Right forelimb (tissue), 1 donor: ENCODE measurements around the gene TMEM244.
"Not testable (repeated sequence)": the region's sequence is repeated elsewhere in the genome, so short reads cannot be mapped to it uniquely, and the experiment has no call there.

Experiments
- DNase-seq: peaks from one replicate; pipeline ENCODE4 v3.0.0-alpha.2; 2018

The TMEM244 gene

GRCh38 chr6:129802920-129803319 lies 58.2 kb downstream of the TMEM244 start:
- DNase-seq: not testable (repeated sequence)

GRCh38 chr6:129801909-129802308 lies 59.2 kb downstream of the TMEM244 start:
- DNase-seq: no peak

DNA sequence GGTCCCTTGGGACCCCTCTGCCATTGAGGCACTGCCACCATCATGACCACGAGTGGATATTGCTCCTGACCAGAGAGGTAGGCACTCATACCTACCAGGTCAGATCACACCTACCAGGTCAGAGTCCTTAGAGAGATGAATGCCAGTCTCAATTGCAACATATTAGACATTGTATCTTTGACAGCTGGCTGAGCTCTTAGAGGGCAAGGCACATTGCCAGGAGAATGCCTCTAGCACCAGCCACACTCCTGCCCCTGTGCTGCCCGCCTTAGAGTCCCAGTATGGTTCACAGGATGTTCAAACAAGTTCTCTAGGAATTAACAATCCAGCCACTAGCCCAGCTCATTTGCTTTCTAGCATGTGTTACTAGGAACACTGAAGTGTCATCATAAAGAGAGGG lies 65.9 kb downstream of the TMEM244 start:
- no peak for DNase-seq

DNA sequence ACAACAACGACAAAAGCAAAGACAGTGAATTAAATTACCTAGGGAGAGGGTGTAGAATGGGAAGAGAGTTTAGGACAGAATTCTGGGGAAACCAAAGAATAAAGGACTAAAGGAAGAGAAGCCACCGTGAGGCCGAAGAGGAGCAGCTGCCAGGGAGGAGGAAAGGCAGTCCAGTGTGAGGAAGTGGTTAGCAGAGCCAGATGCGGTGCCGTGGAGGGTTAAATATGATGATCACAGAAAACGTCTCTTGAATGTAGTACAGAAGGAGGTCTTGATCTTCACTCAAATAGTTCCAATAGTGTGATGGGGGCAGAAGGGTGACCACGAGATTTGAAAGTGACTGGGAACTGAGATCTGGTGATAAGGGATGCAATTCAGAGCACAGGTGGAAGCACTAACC lies 67.7 kb downstream of the TMEM244 start:
- no peak for DNase-seq

- no peak for DNase-seq
Observed at GRCh38 chr6:129792049-129792448, 69.1 kb downstream of the TMEM244 start.

DNA sequence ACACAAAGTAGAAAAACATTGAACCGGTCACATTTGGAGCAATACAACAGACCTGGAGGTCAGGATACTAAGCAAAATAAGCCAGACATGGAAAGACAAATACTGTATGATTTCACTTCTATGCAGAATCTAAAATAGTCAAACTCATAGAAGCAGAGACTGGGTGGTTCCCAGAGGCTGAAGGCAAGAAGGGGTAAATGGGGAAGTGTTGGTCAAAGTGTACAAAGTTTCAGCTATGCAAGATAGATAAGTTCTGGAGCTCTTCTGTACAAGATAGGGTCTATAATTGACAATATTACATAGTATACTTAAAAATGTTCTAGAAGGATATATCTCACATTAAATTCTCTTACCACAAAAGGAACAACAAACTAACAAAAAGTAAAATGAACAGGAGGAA lies 70.3 kb downstream of the TMEM244 start:
- DNase-seq: no peak

- no peak for DNase-seq
Observed at GRCh38 chr6:129789974-129790373, 71.1 kb downstream of the TMEM244 start.

DNA sequence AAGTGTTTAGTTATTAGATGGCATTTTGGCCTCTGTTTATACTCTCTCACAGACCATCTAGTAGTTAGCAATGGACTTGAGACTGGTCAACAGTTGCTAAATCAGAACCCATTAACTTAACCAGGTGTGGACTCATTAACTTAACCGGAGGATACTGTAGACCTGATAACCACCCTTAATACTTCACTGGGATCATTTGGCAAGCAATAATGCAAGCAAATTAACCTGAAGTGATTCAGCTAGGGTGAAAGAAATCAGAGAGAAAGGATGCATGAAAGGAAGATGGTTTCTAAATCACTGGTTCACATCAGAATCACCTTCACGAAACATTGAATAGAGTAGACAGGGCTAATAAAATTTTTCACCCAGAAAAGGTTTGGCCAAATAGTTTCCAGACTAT lies 73.3 kb downstream of the TMEM244 start:
- DNase-seq: no peak

- DNase-seq: no peak
Observed at GRCh38 chr6:129786548-129786947, 74.6 kb downstream of the TMEM244 start.

- DNase-seq: no peak
Observed at GRCh38 chr6:129785756-129786135, 75.4 kb downstream of the TMEM244 start.

DNA sequence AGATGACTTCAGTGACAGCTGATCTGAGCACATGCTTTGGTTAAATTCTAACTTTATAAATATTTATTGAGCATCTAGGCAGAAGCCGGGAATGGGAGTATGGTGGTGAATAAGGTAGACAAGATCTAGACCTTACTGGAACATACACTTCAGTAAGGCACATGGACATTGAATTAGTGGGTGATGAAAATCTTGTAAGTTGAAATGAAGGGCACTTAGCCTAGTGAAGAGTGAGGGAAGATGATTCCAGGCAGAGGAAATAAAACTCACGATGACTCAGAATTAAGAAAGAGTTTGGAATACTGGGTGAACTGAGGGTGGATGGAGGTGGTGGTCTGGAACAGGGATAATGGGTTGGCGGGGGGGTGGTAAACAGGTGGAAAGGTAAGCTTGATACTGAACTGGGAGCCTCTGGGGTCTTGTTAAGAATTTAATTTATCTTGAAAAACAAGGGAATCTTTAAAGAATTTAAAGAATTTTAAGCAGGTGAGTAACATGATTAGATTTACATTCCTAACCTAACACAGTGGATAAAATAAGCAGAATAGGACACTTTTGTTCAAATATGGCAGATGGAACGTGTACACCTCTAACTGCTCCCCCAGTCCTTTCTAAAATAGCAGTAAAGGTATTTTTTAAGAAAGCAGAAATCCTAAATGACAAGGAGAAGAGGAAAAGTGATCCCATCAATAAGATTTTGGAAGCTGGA lies 75.9 kb downstream of the TMEM244 start:
- no peak for DNase-seq
